H1 (cell line): Measurements from ENCODE around the gene ATP11A. TPM values are rescaled to one million over a fixed set of nuclear protein-coding genes. Genes with fewer than 3 reads are reported as not detected.
A peak's percentile ranks its signal among the peaks of the same experiment; 100 is the strongest.

Source experiments
- CHD2 ChIP-seq: IDR thresholded peaks from 2 replicates; pipeline ENCODE4 v1.6.1; 2012; ENCODE audit warnings: low read length, improper control_type of control experiment
- KDM4A ChIP-seq: IDR thresholded peaks from one replicate; pipeline ENCODE4 v1.7.1; 2012; ENCODE audit warnings: low read depth, mild to moderate bottlenecking, moderate library complexity, low read length, inconsistent platforms; ENCODE audit not compliant: severe bottlenecking
- RAD21 ChIP-seq, 2 experiments: IDR thresholded peaks in 1 of 2; conservative IDR thresholded peaks in 1 of 2; 2 replicates each; pipeline ENCODE4 v1.6.1; 2011; ENCODE audit warnings: low read depth in 2 of 2, low read length in 2 of 2, improper control_type of control experiment in 1 of 2, inconsistent platforms in 1 of 2, mild to moderate bottlenecking in 1 of 2, moderate library complexity in 1 of 2
- SIN3A ChIP-seq, 2 experiments: IDR thresholded peaks in 1 of 2; conservative IDR thresholded peaks in 1 of 2; 2 replicates each; pipeline ENCODE4 v1.6.1; 2011 to 2012; ENCODE audit warnings: low read length in 2 of 2, improper control_type of control experiment in 1 of 2, low read depth in 1 of 2, mild to moderate bottlenecking in 1 of 2
- TEAD4 ChIP-seq: IDR thresholded peaks from 2 replicates; pipeline ENCODE4 v1.6.1; 2012; ENCODE audit warnings: low read depth, low read length, inconsistent platforms, mixed read lengths
- polyA plus RNA-seq, 7 experiments: library from polyadenylated mRNA; depleted of rRNA in 3 of 7; stranded (reverse) in 5 of 7; unstranded in 2 of 7; fragments of >200 nt in 5 of 7; fragments of 200-250 nt in 2 of 7; gene quantifications; 1 replicate in 5 of 7; 2 replicates in 1 of 7; 4 replicates in 1 of 7; pipeline versions ENCODE4 v1.2.1 to v1.2.3, GENCODE V29; 2011 to 2013; ENCODE audit warnings: missing spikeins in 2 of 7, mixed read lengths in 2 of 7
- total RNA-seq: library from RNA; stranded (reverse); fragmentation: NEBNext Ultra II Directional; extraction: Animal tissue kit (Norgen Biotek cat#: 25700); gene quantifications from 2 replicates; pipeline ENCODE4 v1.2.1, GENCODE V29; 2021
- TF ChIP-seq, protein P1 (sequence below): fragments of 300-600 bp; sonication (generic); IDR thresholded peaks from 2 replicates; pipeline ENCODE4 v1.7.1; 2012; ENCODE audit warnings: low read length, moderate library complexity, mild to moderate bottlenecking, inconsistent platforms; ENCODE audit not compliant: insufficient replicate concordance
- TF ChIP-seq, protein P2 (sequence below), 3 experiments: IDR thresholded peaks; 1 replicate in 2 of 3; 2 replicates in 1 of 3; pipeline versions ENCODE4 v1.5.1 to v1.6.1; 2011; ENCODE audit warnings: low read length in 3 of 3, mild to moderate bottlenecking in 3 of 3, inconsistent platforms in 2 of 3, low read depth in 1 of 3, moderate library complexity in 1 of 3; ENCODE audit not compliant: insufficient read depth in 1 of 3; ENCODE audit errors: control extremely low read depth in 1 of 3

Gene ATP11A
- total and polyA plus RNA-seq, 2 of the 8 experiments (the other 6 are each of a cell fraction or from before 2014, with no cell fraction given), result 28.8 to 72.9 TPM

DNA sequence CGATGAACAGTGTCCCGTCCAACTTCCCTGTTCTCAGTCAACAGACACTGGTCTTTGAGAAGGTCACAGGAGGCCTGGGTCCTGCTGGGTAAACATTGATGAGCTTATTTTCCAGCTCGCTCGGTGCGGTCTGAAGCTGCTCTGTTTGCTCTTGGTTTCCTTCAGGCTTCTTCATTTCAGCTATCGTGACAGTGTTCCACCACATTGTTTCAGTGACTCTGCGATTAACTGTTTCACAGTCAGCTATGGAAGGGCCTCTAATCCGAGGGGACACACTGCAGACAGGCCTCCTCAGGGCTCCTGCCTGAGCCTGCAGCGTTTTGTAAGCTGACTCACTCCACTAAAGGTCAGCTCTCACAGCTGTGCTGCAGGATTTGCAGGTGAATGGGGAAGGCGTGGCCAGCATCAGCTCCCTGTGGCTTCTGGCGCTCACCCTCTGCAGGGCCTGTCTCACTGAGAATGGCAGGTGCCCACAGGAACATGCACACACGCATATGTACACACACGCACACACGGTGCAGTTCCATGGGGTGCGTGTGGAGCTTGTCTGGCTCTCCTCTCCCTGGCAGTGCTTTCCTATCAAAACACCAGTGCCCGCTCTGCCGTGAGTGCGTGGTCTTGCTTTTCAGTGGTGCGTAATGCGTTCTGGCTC, 216.3 kb downstream of the ATP11A start (continued):
- TF ChIP-seq, protein P1, sequence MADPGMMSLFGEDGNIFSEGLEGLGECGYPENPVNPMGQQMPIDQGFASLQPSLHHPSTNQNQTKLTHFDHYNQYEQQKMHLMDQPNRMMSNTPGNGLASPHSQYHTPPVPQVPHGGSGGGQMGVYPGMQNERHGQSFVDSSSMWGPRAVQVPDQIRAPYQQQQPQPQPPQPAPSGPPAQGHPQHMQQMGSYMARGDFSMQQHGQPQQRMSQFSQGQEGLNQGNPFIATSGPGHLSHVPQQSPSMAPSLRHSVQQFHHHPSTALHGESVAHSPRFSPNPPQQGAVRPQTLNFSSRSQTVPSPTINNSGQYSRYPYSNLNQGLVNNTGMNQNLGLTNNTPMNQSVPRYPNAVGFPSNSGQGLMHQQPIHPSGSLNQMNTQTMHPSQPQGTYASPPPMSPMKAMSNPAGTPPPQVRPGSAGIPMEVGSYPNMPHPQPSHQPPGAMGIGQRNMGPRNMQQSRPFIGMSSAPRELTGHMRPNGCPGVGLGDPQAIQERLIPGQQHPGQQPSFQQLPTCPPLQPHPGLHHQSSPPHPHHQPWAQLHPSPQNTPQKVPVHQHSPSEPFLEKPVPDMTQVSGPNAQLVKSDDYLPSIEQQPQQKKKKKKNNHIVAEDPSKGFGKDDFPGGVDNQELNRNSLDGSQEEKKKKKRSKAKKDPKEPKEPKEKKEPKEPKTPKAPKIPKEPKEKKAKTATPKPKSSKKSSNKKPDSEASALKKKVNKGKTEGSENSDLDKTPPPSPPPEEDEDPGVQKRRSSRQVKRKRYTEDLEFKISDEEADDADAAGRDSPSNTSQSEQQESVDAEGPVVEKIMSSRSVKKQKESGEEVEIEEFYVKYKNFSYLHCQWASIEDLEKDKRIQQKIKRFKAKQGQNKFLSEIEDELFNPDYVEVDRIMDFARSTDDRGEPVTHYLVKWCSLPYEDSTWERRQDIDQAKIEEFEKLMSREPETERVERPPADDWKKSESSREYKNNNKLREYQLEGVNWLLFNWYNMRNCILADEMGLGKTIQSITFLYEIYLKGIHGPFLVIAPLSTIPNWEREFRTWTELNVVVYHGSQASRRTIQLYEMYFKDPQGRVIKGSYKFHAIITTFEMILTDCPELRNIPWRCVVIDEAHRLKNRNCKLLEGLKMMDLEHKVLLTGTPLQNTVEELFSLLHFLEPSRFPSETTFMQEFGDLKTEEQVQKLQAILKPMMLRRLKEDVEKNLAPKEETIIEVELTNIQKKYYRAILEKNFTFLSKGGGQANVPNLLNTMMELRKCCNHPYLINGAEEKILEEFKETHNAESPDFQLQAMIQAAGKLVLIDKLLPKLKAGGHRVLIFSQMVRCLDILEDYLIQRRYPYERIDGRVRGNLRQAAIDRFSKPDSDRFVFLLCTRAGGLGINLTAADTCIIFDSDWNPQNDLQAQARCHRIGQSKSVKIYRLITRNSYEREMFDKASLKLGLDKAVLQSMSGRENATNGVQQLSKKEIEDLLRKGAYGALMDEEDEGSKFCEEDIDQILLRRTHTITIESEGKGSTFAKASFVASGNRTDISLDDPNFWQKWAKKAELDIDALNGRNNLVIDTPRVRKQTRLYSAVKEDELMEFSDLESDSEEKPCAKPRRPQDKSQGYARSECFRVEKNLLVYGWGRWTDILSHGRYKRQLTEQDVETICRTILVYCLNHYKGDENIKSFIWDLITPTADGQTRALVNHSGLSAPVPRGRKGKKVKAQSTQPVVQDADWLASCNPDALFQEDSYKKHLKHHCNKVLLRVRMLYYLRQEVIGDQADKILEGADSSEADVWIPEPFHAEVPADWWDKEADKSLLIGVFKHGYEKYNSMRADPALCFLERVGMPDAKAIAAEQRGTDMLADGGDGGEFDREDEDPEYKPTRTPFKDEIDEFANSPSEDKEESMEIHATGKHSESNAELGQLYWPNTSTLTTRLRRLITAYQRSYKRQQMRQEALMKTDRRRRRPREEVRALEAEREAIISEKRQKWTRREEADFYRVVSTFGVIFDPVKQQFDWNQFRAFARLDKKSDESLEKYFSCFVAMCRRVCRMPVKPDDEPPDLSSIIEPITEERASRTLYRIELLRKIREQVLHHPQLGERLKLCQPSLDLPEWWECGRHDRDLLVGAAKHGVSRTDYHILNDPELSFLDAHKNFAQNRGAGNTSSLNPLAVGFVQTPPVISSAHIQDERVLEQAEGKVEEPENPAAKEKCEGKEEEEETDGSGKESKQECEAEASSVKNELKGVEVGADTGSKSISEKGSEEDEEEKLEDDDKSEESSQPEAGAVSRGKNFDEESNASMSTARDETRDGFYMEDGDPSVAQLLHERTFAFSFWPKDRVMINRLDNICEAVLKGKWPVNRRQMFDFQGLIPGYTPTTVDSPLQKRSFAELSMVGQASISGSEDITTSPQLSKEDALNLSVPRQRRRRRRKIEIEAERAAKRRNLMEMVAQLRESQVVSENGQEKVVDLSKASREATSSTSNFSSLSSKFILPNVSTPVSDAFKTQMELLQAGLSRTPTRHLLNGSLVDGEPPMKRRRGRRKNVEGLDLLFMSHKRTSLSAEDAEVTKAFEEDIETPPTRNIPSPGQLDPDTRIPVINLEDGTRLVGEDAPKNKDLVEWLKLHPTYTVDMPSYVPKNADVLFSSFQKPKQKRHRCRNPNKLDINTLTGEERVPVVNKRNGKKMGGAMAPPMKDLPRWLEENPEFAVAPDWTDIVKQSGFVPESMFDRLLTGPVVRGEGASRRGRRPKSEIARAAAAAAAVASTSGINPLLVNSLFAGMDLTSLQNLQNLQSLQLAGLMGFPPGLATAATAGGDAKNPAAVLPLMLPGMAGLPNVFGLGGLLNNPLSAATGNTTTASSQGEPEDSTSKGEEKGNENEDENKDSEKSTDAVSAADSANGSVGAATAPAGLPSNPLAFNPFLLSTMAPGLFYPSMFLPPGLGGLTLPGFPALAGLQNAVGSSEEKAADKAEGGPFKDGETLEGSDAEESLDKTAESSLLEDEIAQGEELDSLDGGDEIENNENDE, result no peak
- TF ChIP-seq, protein P2, sequence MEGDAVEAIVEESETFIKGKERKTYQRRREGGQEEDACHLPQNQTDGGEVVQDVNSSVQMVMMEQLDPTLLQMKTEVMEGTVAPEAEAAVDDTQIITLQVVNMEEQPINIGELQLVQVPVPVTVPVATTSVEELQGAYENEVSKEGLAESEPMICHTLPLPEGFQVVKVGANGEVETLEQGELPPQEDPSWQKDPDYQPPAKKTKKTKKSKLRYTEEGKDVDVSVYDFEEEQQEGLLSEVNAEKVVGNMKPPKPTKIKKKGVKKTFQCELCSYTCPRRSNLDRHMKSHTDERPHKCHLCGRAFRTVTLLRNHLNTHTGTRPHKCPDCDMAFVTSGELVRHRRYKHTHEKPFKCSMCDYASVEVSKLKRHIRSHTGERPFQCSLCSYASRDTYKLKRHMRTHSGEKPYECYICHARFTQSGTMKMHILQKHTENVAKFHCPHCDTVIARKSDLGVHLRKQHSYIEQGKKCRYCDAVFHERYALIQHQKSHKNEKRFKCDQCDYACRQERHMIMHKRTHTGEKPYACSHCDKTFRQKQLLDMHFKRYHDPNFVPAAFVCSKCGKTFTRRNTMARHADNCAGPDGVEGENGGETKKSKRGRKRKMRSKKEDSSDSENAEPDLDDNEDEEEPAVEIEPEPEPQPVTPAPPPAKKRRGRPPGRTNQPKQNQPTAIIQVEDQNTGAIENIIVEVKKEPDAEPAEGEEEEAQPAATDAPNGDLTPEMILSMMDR (IDR thresholded peaks at IDR 0.05; ENCODE audit: control extremely low read depth in 1 of 3, insufficient read depth in 1 of 3, low read depth in 1 of 3, low read length in 3 of 3), result no peak
- TF ChIP-seq TEAD4 (peak; percentile 39; the same call in 1 of the 2 replicates), CHD2 (no peak), KDM4A (no peak), RAD21 (IDR thresholded peaks at IDR 0.05 in 1 of 2, conservative IDR thresholded peaks at IDR 0.05 in 1 of 2; ENCODE audit: low read depth in 2 of 2, low read length in 2 of 2) (no peak), SIN3A (conservative IDR thresholded peaks at IDR 0.05 in 1 of 2, IDR thresholded peaks at IDR 0.05 in 1 of 2; ENCODE audit: low read depth in 1 of 2, low read length in 2 of 2) (peak in 1 of 2 experiments; percentile 83; a peak in 2 of 4 replicates)
